ENCODE results near the gene KRTAP3-2. TPM values are rescaled to one million over a fixed set of nuclear protein-coding genes. Genes with fewer than 3 reads are reported as not detected.

KRTAP3-2 gene
- total RNA-seq, 2 experiments from 2014 or later: not detected

DNA sequence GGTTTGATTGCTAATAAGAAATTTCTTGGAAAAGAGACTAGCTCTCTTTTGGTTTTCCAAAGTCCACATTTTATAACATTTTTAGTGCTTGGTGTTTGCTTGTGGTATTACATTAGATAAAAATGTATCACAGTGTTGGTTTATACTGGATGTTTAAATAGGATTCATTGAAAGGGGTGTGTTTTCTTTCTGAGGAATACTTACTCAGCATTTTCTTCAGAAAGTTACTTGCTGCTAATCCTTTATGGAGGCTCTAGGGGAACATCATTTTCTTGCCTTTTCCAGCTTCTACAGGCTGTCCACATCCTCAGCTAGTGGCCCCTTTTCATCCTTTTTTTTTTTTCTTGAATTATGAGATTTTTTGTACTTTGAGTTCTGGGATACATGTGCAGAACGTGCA is 32.1 kb downstream of the KRTAP3-2 start:
- H3K4me3 Mint-ChIP-seq: no peak overlapping the region
- peaks cover 46% of the 10 kb centered on the region for H3K27me3 Mint-ChIP-seq
- no peaks in the 10 kb centered on the region for H3K9me3 ChIP-seq (ENCODE audit: control insufficient read depth in 1 of 2, insufficient read depth in 1 of 2, low read length in 2 of 2)
- H3K36me3 Mint-ChIP-seq (ENCODE audit: low read depth): no peaks in the 10 kb centered on the region
- no peaks in the 10 kb centered on the region for H3K36me3 ChIP-seq (ENCODE audit: insufficient read depth, low read length)
- ATAC-seq (ENCODE audit: poor library complexity): no peak
- no peaks in the 10 kb centered on the region for H3K9me3 Mint-ChIP-seq
- no peak for DNase-seq
- no peak for TF ChIP-seq CTCF (IDR thresholded peaks at IDR 0.05)
- no peak overlapping the region for H3K27ac ChIP-seq (ENCODE audit: low read depth in 1 of 2, low read length in 2 of 2)
- no peaks in the 10 kb centered on the region for H3K27me3 ChIP-seq (ENCODE audit: control insufficient read depth in 1 of 2, insufficient read depth in 2 of 2, low read length in 2 of 2)
- no peaks in the 10 kb centered on the region for H3K4me1 ChIP-seq (ENCODE audit: insufficient read depth, low read length)
- ChIA-PET POLR2A (no interaction called here), CTCF (interaction anchor here (1.0 to 1.4 kb wide), 2 partner anchors 9 to 355 kb away, joined by 3 read pairs; no protein-coding TSS in a partner anchor)
- H3K4me1 Mint-ChIP-seq (ENCODE audit: low read depth): peaks cover 6% of the 10 kb centered on the region
- H3K27ac Mint-ChIP-seq: no peak overlapping the region
- no peak overlapping the region for H3K4me3 ChIP-seq (ENCODE audit: low read length)
- intact Hi-C loops (cut with DNase I, micrococcal nuclease): no loop called here

DNA sequence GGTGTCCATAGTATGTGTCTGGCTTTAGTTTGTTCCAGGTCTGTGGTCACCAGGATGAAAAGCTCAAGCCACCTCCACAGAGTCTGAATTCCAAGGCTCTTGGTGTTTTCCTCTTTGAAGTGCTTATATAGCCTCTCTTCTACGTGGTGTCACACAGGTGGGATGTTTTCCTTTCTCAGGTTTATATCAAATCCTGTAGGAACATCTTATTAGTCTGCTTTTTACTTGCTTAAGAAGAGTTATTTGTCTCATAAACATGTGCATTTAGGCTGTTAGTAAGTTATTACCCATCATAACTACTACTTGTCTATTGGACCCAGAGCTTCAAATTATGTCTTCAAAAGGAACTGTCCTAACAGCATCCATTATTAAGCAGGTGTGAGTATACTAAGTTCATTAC is 32.9 kb downstream of the KRTAP3-2 start, which contains the start of gene KRT39:
TSS of gene KRT39 (minus strand) at position 101 of the 400 bp plus-strand sequence. CDS start at position 9, 92 bp downstream.
- ChIA-PET CTCF (interaction anchor here (1.0 to 1.4 kb wide), 2 partner anchors 10 to 355 kb away, joined by 3 read pairs; no protein-coding TSS in a partner anchor), POLR2A (no interaction called here)
- intact Hi-C loops (cut with DNase I, micrococcal nuclease): no loop called here
- H3K4me1 ChIP-seq (ENCODE audit: insufficient read depth, low read length): no peaks in the 10 kb centered on the region
- no peaks in the 10 kb centered on the region for H3K36me3 ChIP-seq (ENCODE audit: insufficient read depth, low read length)
- H3K4me1 Mint-ChIP-seq (ENCODE audit: low read depth): peaks cover 6% of the 10 kb centered on the region
- H3K27me3 Mint-ChIP-seq: peaks cover 50% of the 10 kb centered on the region
- no peaks in the 10 kb centered on the region for H3K9me3 Mint-ChIP-seq
- H3K4me3 Mint-ChIP-seq: no peak within 1 kb of the TSS
- no peak within 1 kb of the TSS for H3K27ac Mint-ChIP-seq
- H3K27me3 ChIP-seq (ENCODE audit: control insufficient read depth in 1 of 2, insufficient read depth in 2 of 2, low read length in 2 of 2): no peaks in the 10 kb centered on the region
- no peak for ATAC-seq (ENCODE audit: poor library complexity)
- no peak for DNase-seq
- TF ChIP-seq CTCF (IDR thresholded peaks at IDR 0.05): no peak
- H3K4me3 ChIP-seq (ENCODE audit: low read length): no peak within 1 kb of the TSS
- H3K9me3 ChIP-seq (ENCODE audit: control insufficient read depth in 1 of 2, insufficient read depth in 1 of 2, low read length in 2 of 2): no peaks in the 10 kb centered on the region
- no peak within 1 kb of the TSS for H3K27ac ChIP-seq (ENCODE audit: low read depth in 1 of 2, low read length in 2 of 2)
- H3K36me3 Mint-ChIP-seq (ENCODE audit: low read depth): no peaks in the 10 kb centered on the region

DNA sequence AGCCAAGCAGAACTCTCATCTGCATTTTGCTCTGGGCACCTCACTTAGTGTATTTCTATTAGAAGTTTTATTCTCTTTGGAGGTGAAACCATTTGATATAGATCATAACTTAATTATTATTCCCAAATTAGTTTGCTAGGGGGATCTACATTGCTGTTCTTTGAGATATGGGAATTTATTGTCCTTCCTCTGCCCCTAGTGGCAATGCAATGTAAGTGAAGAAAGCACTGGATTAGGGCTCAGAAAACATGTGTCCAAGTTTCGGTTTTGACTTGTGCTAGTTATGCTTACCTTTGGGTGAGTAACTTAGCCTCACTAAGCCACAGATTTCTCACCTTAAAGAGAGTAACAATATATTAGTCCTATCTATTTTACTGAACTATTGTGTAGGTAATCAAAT is 35.9 kb downstream of the KRTAP3-2 start:
- DNase-seq (peak in 3 of 14 experiments; percentile 33 to 40 (median 40)), ATAC-seq (ENCODE audit: poor library complexity) (no peak)
- no peaks in the 10 kb centered on the region for H3K4me1 ChIP-seq (ENCODE audit: insufficient read depth, low read length)
- H3K27ac ChIP-seq (ENCODE audit: low read depth in 1 of 2, low read length in 2 of 2): no peak overlapping the region
- H3K36me3 ChIP-seq (ENCODE audit: insufficient read depth, low read length): no peaks in the 10 kb centered on the region
- H3K27me3 ChIP-seq (ENCODE audit: control insufficient read depth in 1 of 2, insufficient read depth in 2 of 2, low read length in 2 of 2): no peaks in the 10 kb centered on the region
- peak; percentile 68 for TF ChIP-seq CTCF (IDR thresholded peaks at IDR 0.05)
- POLR2A ChIA-PET: no interaction called here
- Mint-ChIP-seq H3K4me3 (no peak overlapping the region), H3K27me3 (peaks cover 50% of the 10 kb centered on the region), H3K4me1 (ENCODE audit: low read depth) (peaks cover 6% of the 10 kb centered on the region), H3K36me3 (ENCODE audit: low read depth) (no peaks in the 10 kb centered on the region), H3K9me3 (no peaks in the 10 kb centered on the region), H3K27ac (no peak overlapping the region)
- H3K9me3 ChIP-seq (ENCODE audit: control insufficient read depth in 1 of 2, insufficient read depth in 1 of 2, low read length in 2 of 2): no peaks in the 10 kb centered on the region
- CTCF ChIA-PET: no interaction called here
- intact Hi-C loops (cut with DNase I, micrococcal nuclease): no loop called here
- no peak overlapping the region for H3K4me3 ChIP-seq (ENCODE audit: low read length)
